Measurements from ENCODE around the gene TSR3. TPM values are rescaled to one million over a fixed set of nuclear protein-coding genes. Genes with fewer than 3 reads are reported as not detected.

TSR3 gene
- total RNA-seq, 3 donors from 2014 or later (not counting 1 experiment from before 2014, with no cell fraction given), result 29.4 to 34.7 (median 29.7) TPM

DNA sequence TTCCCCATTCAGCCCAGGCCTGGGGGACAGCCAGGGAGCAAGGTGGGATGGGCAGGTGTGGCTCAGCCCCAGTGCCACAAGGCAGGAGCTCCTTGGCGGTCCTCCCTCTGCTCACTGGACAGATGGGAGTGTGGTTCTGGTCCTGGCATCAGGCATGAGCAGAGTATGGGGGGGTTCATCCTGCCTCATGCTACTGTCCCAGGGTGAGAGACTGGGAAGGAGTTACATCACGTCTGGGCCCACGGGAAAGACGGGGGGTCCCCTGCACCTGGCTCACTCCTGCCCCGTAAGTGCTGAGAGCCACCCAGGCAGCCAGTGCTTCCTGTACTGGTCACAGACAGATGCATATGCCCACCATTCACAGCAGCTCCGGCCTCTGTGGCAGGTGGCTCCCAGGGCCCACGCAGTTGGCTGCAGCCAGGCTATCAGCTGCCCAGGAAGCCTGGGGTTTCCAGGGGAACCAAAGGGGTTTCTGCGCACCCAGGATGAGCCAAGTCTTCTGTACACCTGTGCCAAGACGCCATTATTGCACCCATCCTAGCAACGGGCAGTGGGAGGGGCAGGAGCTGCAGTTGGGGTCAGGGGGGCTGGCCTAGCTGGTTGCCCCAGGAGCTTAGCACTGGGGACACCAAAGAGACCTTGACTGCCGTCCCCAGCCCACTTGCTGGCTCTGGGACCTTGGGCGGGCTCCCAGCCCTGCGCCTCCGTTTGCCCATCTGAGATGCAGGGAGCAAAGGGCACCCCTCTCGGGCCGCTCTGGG is 16.3 kb downstream of the TSR3 start:
- no peak for TF ChIP-seq CTCF (IDR thresholded peaks at IDR 0.05)
- Mint-ChIP-seq H3K4me3 (peak overlapping the region; percentile 9), H3K4me1 (peaks cover 14 to 19% of the 10 kb centered on the region in 2 donors), H3K27me3 (ENCODE audit: low read depth in 2 of 2) (no peaks in the 10 kb centered on the region), H3K36me3 (no peaks in the 10 kb centered on the region), H3K27ac (no peak overlapping the region), H3K9me3 (no peaks in the 10 kb centered on the region)
- H3K36me3 ChIP-seq (ENCODE audit: control insufficient read depth, insufficient read depth, low read length), result no peaks in the 10 kb centered on the region
- peaks cover 11% of the 10 kb centered on the region for H3K27me3 ChIP-seq (ENCODE audit: control insufficient read depth, insufficient read depth, low read length)
- 44% methylated on average over 14 of the region's 16 CpGs for WGBS (ENCODE audit: insufficient coverage)
- H3K9me3 ChIP-seq (ENCODE audit: control insufficient read depth, insufficient read depth, low read length), result peaks cover 2% of the 10 kb centered on the region
- DNase-seq, result no peak
- no peak overlapping the region for H3K27ac ChIP-seq (ENCODE audit: low read length)
- no peak overlapping the region for H3K4me3 ChIP-seq (ENCODE audit: low read length)
- H3K4me1 ChIP-seq (ENCODE audit: control insufficient read depth, insufficient read depth, low read length), result peaks cover 43% of the 10 kb centered on the region
- intact Hi-C loops (cut with micrococcal nuclease), result no loop called here
- no peak for ATAC-seq

GRCh38 chr16:1334739-1335138 is 16.9 kb downstream of the TSR3 start:
- intact Hi-C loops (cut with micrococcal nuclease), result no loop called here
- H3K4me1 Mint-ChIP-seq, result peaks cover 14 to 19% of the 10 kb centered on the region in 2 donors
- no peaks in the 10 kb centered on the region for H3K27me3 Mint-ChIP-seq (ENCODE audit: low read depth in 2 of 2)
- TF ChIP-seq CTCF (IDR thresholded peaks at IDR 0.05), result no peak
- peak overlapping the region in 1 of 2 donors; percentile 40 for H3K27ac Mint-ChIP-seq
- DNase-seq (no peak), ATAC-seq (no peak)
- H3K4me3 ChIP-seq (ENCODE audit: low read length), result no peak overlapping the region
- H3K4me3 Mint-ChIP-seq, result no peak overlapping the region
- peaks cover 43% of the 10 kb centered on the region for H3K4me1 ChIP-seq (ENCODE audit: control insufficient read depth, insufficient read depth, low read length)
- H3K9me3 ChIP-seq (ENCODE audit: control insufficient read depth, insufficient read depth, low read length), result peaks cover 3% of the 10 kb centered on the region
- H3K36me3 ChIP-seq (ENCODE audit: control insufficient read depth, insufficient read depth, low read length), result no peaks in the 10 kb centered on the region
- H3K9me3 Mint-ChIP-seq, result no peaks in the 10 kb centered on the region
- no peaks in the 10 kb centered on the region for H3K36me3 Mint-ChIP-seq
- peaks cover 11% of the 10 kb centered on the region for H3K27me3 ChIP-seq (ENCODE audit: control insufficient read depth, insufficient read depth, low read length)
- H3K27ac ChIP-seq (ENCODE audit: low read length), result no peak overlapping the region
- WGBS (ENCODE audit: insufficient coverage), result 41% methylated on average over 9 of the region's 9 CpGs

- Histone ChIP-seq H3K36me3 (ENCODE audit: control insufficient read depth, insufficient read depth, low read length) (no peaks in the 10 kb centered on the region), H3K9me3 (ENCODE audit: control insufficient read depth, insufficient read depth, low read length) (peaks cover 3% of the 10 kb centered on the region), H3K4me3 (ENCODE audit: low read length) (peak overlapping the region; percentile 22), H3K27me3 (ENCODE audit: control insufficient read depth, insufficient read depth, low read length) (peaks cover 11% of the 10 kb centered on the region), H3K4me1 (ENCODE audit: control insufficient read depth, insufficient read depth, low read length) (peaks cover 43% of the 10 kb centered on the region), H3K27ac (ENCODE audit: low read length) (no peak overlapping the region)
- H3K27ac Mint-ChIP-seq, result peak overlapping the region in 1 of 2 donors; percentile 40
- no peaks in the 10 kb centered on the region for H3K36me3 Mint-ChIP-seq
- no peaks in the 10 kb centered on the region for H3K9me3 Mint-ChIP-seq
- peaks cover 14 to 19% of the 10 kb centered on the region in 2 donors for H3K4me1 Mint-ChIP-seq
- ATAC-seq, result no peak
- H3K4me3 Mint-ChIP-seq, result no peak overlapping the region
- WGBS (ENCODE audit: insufficient coverage), result 3% methylated on average over 77 of the region's 78 CpGs
- no peak for TF ChIP-seq CTCF (IDR thresholded peaks at IDR 0.05)
- no peaks in the 10 kb centered on the region for H3K27me3 Mint-ChIP-seq (ENCODE audit: low read depth in 2 of 2)
- intact Hi-C loops (cut with micrococcal nuclease), result loop anchor here (1.0 kb wide), 1 partner anchor 9 kb away; no protein-coding TSS in a partner anchor
- peak in 1 of 2 donors; percentile 28 for DNase-seq
These were observed 17.6 kb downstream of the TSR3 start for GRCh38 chr16:1333854-1334700.
